ENCODE measurements around the gene FUT6. TPM values are rescaled to one million over a fixed set of nuclear protein-coding genes. Genes with fewer than 3 reads are reported as not detected.
A peak's percentile ranks its signal among the peaks of the same experiment; 100 is the strongest.

FUT6 gene
- total RNA-seq, 4 donors from 2014 or later, result not detected

DNA sequence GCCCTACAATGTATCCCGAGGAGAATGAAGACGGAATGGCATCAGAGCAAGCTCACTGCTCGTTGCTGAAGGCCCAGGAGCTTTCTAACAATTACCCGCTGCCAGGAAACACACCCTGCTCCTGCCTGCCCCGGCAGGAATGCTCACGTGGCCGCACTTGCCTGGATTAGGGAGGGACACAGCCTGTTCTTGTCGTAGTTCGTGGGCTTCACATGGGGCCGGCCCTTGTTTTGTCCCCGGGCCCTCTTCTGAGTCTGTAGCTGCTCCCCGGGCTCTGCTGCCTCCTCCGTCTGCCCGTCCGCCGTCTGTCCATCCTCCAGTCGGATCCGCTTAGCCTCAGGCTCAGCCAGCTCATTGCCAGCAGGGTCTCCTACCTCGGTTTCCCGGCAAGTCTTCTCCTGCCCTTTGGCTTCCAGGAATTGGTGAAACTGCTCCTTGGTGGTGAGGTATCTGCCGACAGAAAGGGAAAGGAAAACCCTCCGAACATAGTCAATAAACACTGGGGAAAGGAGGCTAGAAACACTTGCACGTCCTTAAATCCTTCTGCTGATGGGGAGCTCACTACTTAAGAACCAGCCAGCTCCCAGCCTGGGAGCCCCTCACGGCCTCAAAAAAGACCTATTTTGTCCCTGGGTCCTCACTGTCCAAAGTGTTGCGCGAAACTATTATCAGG, 49.5 kb downstream of the FUT6 start:
- peaks cover 49 to 51% of the 10 kb centered on the region in 2 donors for H3K36me3 ChIP-seq
- no peaks in the 10 kb centered on the region for H3K27me3 ChIP-seq
- peak overlapping the region in 1 of 3 donors; percentile 86 for H3K4me3 ChIP-seq (replicated peaks in 1 of 3)
- intact Hi-C loops (cut with DNase I), result loop anchor here (5.0 kb wide), 1 partner anchor 112 kb away; the partner anchor contains the start of genes NDUFA11 and VMAC
- H3K4me1 ChIP-seq, result peaks cover 5 to 7% of the 10 kb centered on the region in 2 donors
- H3K27ac ChIP-seq, result peak overlapping the region in 2 of 3 donors; percentile 95 to 98
- DNase-seq, result no peak
- no peaks in the 10 kb centered on the region for H3K9me3 ChIP-seq
- no peak for TF ChIP-seq CTCF (IDR thresholded peaks at IDR 0.05)
- no peak for TF ChIP-seq POLR2A (IDR thresholded peaks at IDR 0.05)
- WGBS, 2 donors, result 78 to 84% methylated on average over 22 to 26 of the region's 26 CpGs

DNA sequence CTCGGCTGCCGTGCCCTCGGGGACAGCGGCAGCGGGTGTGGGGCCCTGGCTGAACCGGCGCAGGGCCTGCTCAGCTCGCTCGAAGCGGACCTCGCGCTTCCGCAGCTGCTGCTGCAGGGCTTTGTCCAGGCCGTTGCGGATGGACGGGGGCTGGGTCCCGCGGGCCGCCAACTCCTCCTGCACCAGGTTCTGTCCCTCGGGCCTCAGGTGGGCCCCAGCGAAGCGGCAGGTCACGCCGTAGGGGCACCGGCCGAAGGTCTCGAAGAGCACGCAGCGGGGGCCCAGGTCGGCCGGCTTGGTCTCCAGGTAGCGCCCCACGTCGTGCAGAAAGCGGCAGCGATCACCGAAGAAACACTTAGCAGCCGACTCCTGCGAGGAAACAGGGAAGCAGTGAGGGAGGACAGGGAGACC, 50.1 kb downstream of the FUT6 start:
- TF ChIP-seq POLR2A (IDR thresholded peaks at IDR 0.05) (no peak), CTCF (IDR thresholded peaks at IDR 0.05) (no peak)
- intact Hi-C loops (cut with DNase I), result no loop called here
- Histone ChIP-seq H3K27me3 (no peaks in the 10 kb centered on the region), H3K4me3 (replicated peaks in 1 of 3) (no peak overlapping the region), H3K27ac (no peak overlapping the region), H3K4me1 (peaks cover 5 to 7% of the 10 kb centered on the region in 2 donors), H3K9me3 (no peaks in the 10 kb centered on the region), H3K36me3 (peaks cover 53 to 55% of the 10 kb centered on the region in 2 donors)
- no peak for DNase-seq
- 96 to 97% methylated on average over 24 to 27 of the region's 39 CpGs for WGBS, 2 donors

DNA sequence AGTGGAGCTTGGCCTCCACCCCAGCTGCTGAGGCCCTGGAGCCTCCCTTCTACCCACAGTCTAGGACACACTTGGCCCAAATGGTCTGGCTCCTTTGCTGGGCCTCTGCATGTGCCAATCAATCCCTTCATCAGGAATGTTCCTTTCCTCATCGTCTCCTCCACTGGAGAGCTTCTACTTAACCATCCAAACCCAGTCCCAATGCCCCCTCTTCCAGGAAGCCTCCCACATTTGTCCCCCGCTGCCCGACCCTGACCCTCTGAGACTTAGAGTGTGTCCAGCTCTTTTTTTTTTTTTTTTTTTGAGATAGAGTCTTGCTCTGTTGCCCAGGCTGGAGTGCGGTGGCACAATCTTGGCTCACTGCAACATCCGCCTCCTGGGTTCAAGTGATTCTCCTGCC, 51.1 kb downstream of the FUT6 start:
- Histone ChIP-seq H3K27ac (no peak overlapping the region), H3K9me3 (no peaks in the 10 kb centered on the region), H3K4me3 (replicated peaks in 1 of 3) (no peak overlapping the region), H3K4me1 (peaks cover 5 to 7% of the 10 kb centered on the region in 2 donors), H3K36me3 (peaks cover 53 to 57% of the 10 kb centered on the region in 2 donors), H3K27me3 (no peaks in the 10 kb centered on the region)
- no peak for TF ChIP-seq CTCF (IDR thresholded peaks at IDR 0.05)
- TF ChIP-seq POLR2A (IDR thresholded peaks at IDR 0.05), result no peak
- intact Hi-C loops (cut with DNase I), result no loop called here
- DNase-seq, result no peak
- 94 to 98% methylated on average over 5 of the region's 5 CpGs for WGBS, 2 donors

GRCh38 chr19:5787409-5788182, 51.9 kb downstream of the FUT6 start:
- peaks cover 5 to 7% of the 10 kb centered on the region in 2 donors for H3K4me1 ChIP-seq
- intact Hi-C loops (cut with DNase I), result no loop called here
- H3K27ac ChIP-seq, result no peak overlapping the region
- DNase-seq, result no peak
- H3K9me3 ChIP-seq, result no peaks in the 10 kb centered on the region
- H3K36me3 ChIP-seq, result peaks cover 53 to 57% of the 10 kb centered on the region in 2 donors
- no peak overlapping the region for H3K4me3 ChIP-seq (replicated peaks in 1 of 3)
- no peaks in the 10 kb centered on the region for H3K27me3 ChIP-seq
- TF ChIP-seq POLR2A (IDR thresholded peaks at IDR 0.05) (no peak), CTCF (IDR thresholded peaks at IDR 0.05) (no peak)
- 95 to 96% methylated on average over 20 to 38 of the region's 39 CpGs for WGBS, 2 donors

All from thyroid gland (tissue), 4 donors.